ENCODE measurements around the gene MTR. TPM values are rescaled to one million over a fixed set of nuclear protein-coding genes. Genes with fewer than 3 reads are reported as not detected.

The MTR gene
- total RNA-seq, 2 experiments from 2014 or later = 35.2 to 37.0 TPM

GRCh38 chr1:236844499-236845271 lies 49.6 kb downstream of the MTR start:
- Histone ChIP-seq H3K9me3 (ENCODE audit: control insufficient read depth in 1 of 2, insufficient read depth in 1 of 2, low read length in 2 of 2) (no peaks in the 10 kb centered on the region), H3K4me3 (ENCODE audit: low read length) (no peak overlapping the region), H3K27me3 (ENCODE audit: control insufficient read depth in 1 of 2, insufficient read depth in 2 of 2, low read length in 2 of 2) (no peaks in the 10 kb centered on the region), H3K36me3 (ENCODE audit: insufficient read depth, low read length) (peaks cover 51% of the 10 kb centered on the region), H3K27ac (ENCODE audit: low read depth in 1 of 2, low read length in 2 of 2) (no peak overlapping the region), H3K4me1 (ENCODE audit: insufficient read depth, low read length) (no peaks in the 10 kb centered on the region)
- Mint-ChIP-seq H3K4me1 (ENCODE audit: low read depth) (peaks cover 13% of the 10 kb centered on the region), H3K36me3 (ENCODE audit: low read depth) (peaks cover 70% of the 10 kb centered on the region), H3K9me3 (no peaks in the 10 kb centered on the region), H3K27me3 (no peaks in the 10 kb centered on the region), H3K4me3 (no peak overlapping the region), H3K27ac (no peak overlapping the region)
- intact Hi-C loops (cut with DNase I, micrococcal nuclease) = no loop called here
- no peak for TF ChIP-seq CTCF (IDR thresholded peaks at IDR 0.05)
- DNase-seq = no peak
- CTCF ChIA-PET = no interaction called here
- POLR2A ChIA-PET = no interaction called here
- ATAC-seq (ENCODE audit: poor library complexity) = no peak

GRCh38 chr1:236845830-236846229 lies 50.7 kb downstream of the MTR start:
- no peak overlapping the region for H3K27ac ChIP-seq (ENCODE audit: low read depth in 1 of 2, low read length in 2 of 2)
- no peaks in the 10 kb centered on the region for H3K27me3 ChIP-seq (ENCODE audit: control insufficient read depth in 1 of 2, insufficient read depth in 2 of 2, low read length in 2 of 2)
- CTCF ChIA-PET = no interaction called here
- ATAC-seq (ENCODE audit: poor library complexity) (no peak), DNase-seq (no peak)
- no peak overlapping the region for H3K4me3 ChIP-seq (ENCODE audit: low read length)
- intact Hi-C loops (cut with DNase I, micrococcal nuclease) = no loop called here
- no peaks in the 10 kb centered on the region for H3K4me1 ChIP-seq (ENCODE audit: insufficient read depth, low read length)
- Mint-ChIP-seq H3K9me3 (no peaks in the 10 kb centered on the region), H3K27me3 (no peaks in the 10 kb centered on the region), H3K4me1 (ENCODE audit: low read depth) (peaks cover 13% of the 10 kb centered on the region), H3K36me3 (ENCODE audit: low read depth) (peaks cover 70% of the 10 kb centered on the region), H3K27ac (no peak overlapping the region), H3K4me3 (no peak overlapping the region)
- no peaks in the 10 kb centered on the region for H3K9me3 ChIP-seq (ENCODE audit: control insufficient read depth in 1 of 2, insufficient read depth in 1 of 2, low read length in 2 of 2)
- POLR2A ChIA-PET = no interaction called here
- TF ChIP-seq CTCF (IDR thresholded peaks at IDR 0.05) = no peak
- H3K36me3 ChIP-seq (ENCODE audit: insufficient read depth, low read length) = peaks cover 48% of the 10 kb centered on the region

- Histone ChIP-seq H3K9me3 (ENCODE audit: control insufficient read depth in 1 of 2, insufficient read depth in 1 of 2, low read length in 2 of 2) (no peaks in the 10 kb centered on the region), H3K27me3 (ENCODE audit: control insufficient read depth in 1 of 2, insufficient read depth in 2 of 2, low read length in 2 of 2) (no peaks in the 10 kb centered on the region), H3K27ac (ENCODE audit: low read depth in 1 of 2, low read length in 2 of 2) (no peak overlapping the region), H3K4me1 (ENCODE audit: insufficient read depth, low read length) (no peaks in the 10 kb centered on the region), H3K4me3 (ENCODE audit: low read length) (no peak overlapping the region), H3K36me3 (ENCODE audit: insufficient read depth, low read length) (peaks cover 54% of the 10 kb centered on the region)
- Mint-ChIP-seq H3K4me3 (no peak overlapping the region), H3K27me3 (no peaks in the 10 kb centered on the region), H3K4me1 (ENCODE audit: low read depth) (peaks cover 13% of the 10 kb centered on the region), H3K9me3 (no peaks in the 10 kb centered on the region), H3K27ac (peak overlapping the region; percentile 34), H3K36me3 (ENCODE audit: low read depth) (peaks cover 80% of the 10 kb centered on the region)
- DNase-seq (no peak), ATAC-seq (ENCODE audit: poor library complexity) (no peak)
- intact Hi-C loops (cut with DNase I, micrococcal nuclease) = no loop called here
- ChIA-PET CTCF (no interaction called here), POLR2A (no interaction called here)
- no peak for TF ChIP-seq CTCF (IDR thresholded peaks at IDR 0.05)
These were observed 53.3 kb downstream of the MTR start for GRCh38 chr1:236848274-236848923.

Data from CD4-positive, alpha-beta T cell (primary cell).